GM12873 (cell line): ENCODE measurements around the gene PLXDC2.

ENCODE experiments used
- CTCF ChIP-seq: IDR thresholded peaks from 2 replicates; pipeline ENCODE4 v1.5.1; 2012; ENCODE audit warnings: low read depth, mild to moderate bottlenecking, moderate library complexity, low read length, control low read depth; ENCODE audit not compliant: insufficient read depth; ENCODE audit errors: missing control alignments

PLXDC2 gene

GRCh38 chr10:20146004-20146403 lies 329.8 kb downstream of the PLXDC2 start:
- TF ChIP-seq CTCF = no peak

GRCh38 chr10:20147684-20148083 lies 331.5 kb downstream of the PLXDC2 start:
- TF ChIP-seq CTCF = no peak

DNA sequence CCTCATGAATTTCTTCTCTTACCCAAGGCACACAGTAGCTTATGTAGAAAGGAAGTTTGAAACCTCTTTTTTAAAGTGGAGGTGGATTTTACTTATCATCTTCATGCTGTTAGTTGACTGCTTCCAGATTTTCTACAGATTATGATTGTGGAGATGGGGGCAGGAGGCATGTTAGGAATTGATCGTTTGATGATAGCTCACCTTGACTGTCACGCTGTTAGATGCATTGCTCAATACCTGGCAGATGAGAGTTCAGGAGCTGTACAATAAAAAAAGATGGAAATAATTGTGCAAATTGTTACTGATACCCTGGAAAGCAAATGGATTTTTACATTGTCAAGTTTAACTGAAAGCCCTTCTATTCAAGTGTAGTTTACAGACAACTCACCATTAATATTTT lies 340.3 kb downstream of the PLXDC2 start:
- TF ChIP-seq CTCF = no peak

GRCh38 chr10:20157314-20157713 lies 341.1 kb downstream of the PLXDC2 start:
- TF ChIP-seq CTCF = no peak

- TF ChIP-seq CTCF = no peak
Measured at GRCh38 chr10:20158086-20158485, 341.9 kb downstream of the PLXDC2 start.

DNA sequence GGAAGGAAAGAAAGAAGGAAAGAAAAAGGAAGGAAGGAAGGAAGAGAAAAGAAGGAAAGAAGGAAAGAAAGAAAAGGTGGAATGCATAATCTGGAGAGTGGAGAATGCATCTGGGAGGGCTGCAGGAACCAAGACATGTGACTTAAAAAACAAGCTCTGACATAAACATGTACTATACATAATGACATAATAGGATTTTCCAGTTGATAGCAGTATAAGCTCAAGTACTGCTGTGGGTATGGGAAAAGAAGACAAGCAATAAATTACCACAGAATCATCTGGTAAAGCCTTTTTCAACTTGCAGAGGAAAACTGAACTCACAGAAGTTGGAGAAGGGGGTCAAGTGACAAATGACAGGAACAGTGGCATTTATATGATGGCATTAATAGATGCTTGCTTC lies 345.9 kb downstream of the PLXDC2 start:
- TF ChIP-seq CTCF = no peak

- no peak for TF ChIP-seq CTCF
Measured at GRCh38 chr10:20166096-20166675, 350.0 kb downstream of the PLXDC2 start.
